Left forelimb (tissue), 1 donor: ENCODE results near the gene RCAN2.

Experiments used
- DNase-seq: peaks from one replicate; pipeline ENCODE4 v3.0.0-alpha.2; 2018; ENCODE audit warnings: low spot score

RCAN2 gene

GRCh38 chr6:46491628-46492547, 639 bp upstream of the RCAN2 start:
- DNase-seq: no peak

- DNase-seq: no peak
Observed at GRCh38 chr6:46490425-46491200, 636 bp downstream of the RCAN2 start.

GRCh38 chr6:46486181-46486580, 5.1 kb downstream of the RCAN2 start:
- no peak for DNase-seq

- no peak for DNase-seq
Observed at GRCh38 chr6:46484081-46484820, 7.0 kb downstream of the RCAN2 start.

- no peak for DNase-seq
Observed at GRCh38 chr6:46476301-46476700, 14.9 kb downstream of the RCAN2 start.

GRCh38 chr6:46473881-46474280, 17.4 kb downstream of the RCAN2 start:
- DNase-seq: no peak

GRCh38 chr6:46472243-46472642, 19.0 kb downstream of the RCAN2 start:
- no peak for DNase-seq

GRCh38 chr6:46469021-46469420, 22.2 kb downstream of the RCAN2 start:
- no peak for DNase-seq

- DNase-seq: no peak
Observed at GRCh38 chr6:46468403-46469010, 22.7 kb downstream of the RCAN2 start.

- DNase-seq: no peak
Observed at GRCh38 chr6:46466570-46466969, 24.7 kb downstream of the RCAN2 start.

- no peak for DNase-seq
Observed at GRCh38 chr6:46465294-46466165, 25.7 kb downstream of the RCAN2 start.

GRCh38 chr6:46456297-46456696, 35.0 kb downstream of the RCAN2 start:
- no peak for DNase-seq

GRCh38 chr6:46454691-46455090, 36.6 kb downstream of the RCAN2 start:
- DNase-seq: no peak

- DNase-seq: no peak
Observed at GRCh38 chr6:46453741-46454316, 37.4 kb downstream of the RCAN2 start.

GRCh38 chr6:46453216-46453615, 38.0 kb downstream of the RCAN2 start:
- DNase-seq: no peak

- DNase-seq: no peak
Observed at GRCh38 chr6:46452312-46452917, 38.8 kb downstream of the RCAN2 start.

- DNase-seq: no peak
Observed at GRCh38 chr6:46451343-46451742, 39.9 kb downstream of the RCAN2 start.

GRCh38 chr6:46444772-46445454, 46.3 kb downstream of the RCAN2 start:
- DNase-seq: no peak

GRCh38 chr6:46443623-46444022, 47.6 kb downstream of the RCAN2 start:
- DNase-seq: no peak

GRCh38 chr6:46440641-46441040, 50.6 kb downstream of the RCAN2 start:
- DNase-seq: no peak
